ENCODE data around the gene PRM2.
A peak's percentile ranks its signal among the peaks of the same experiment; 100 is the strongest.

PRM2 gene

DNA sequence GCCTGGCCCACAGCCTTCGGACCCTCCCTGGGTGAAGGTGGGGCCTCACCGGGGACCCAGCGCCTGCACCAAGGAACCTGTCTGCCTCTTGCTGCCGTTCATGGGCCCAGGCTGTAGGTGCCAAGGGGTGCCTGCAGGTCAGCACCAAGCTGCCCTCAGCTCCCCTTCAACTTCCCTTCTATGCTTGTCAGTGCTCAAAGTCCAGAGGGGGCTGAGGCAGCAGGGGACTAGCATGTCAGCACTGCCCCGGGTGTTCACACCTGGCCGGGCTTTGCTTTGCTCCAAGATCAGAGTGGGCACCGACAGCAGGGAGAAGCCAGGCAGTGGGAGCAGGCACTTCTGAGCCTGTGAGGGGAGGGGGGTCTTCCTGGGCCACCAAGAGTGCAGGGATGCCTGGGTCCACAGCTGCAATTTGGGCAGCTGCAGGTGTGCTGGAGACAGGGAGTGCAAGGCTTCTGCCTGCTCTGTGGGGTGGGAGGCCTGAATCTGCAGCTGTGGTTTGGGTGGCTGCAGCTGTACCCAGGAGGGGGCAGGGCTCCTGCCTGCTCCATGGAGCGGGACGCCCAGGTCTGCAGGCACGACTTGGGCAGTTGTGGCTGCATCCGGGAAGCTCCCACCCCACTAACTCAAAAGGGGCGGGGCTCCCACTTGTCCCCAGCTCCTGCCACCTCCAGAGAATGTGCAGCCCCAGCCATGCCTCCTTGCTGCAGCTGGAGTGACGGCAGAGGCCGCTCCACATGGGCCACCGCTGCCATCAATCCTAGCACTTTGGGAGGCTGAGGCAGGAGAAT lies 32.4 kb upstream of the PRM2 start:
- Histone ChIP-seq H3K27me3 (no peaks in the 10 kb centered on the region), H3K4me1 (0 out of 2 replicates have a peak, but pooled peaks cover 1% of the 10 kb centered on the region), H3K36me3 (no peaks in the 10 kb centered on the region), H3K9me3 (no peaks in the 10 kb centered on the region; the same call in 1 of the 2 replicates), H3K4me3 (ENCODE audit: low read depth, low read length) (no peak overlapping the region)
- TF ChIP-seq, protein P1, sequence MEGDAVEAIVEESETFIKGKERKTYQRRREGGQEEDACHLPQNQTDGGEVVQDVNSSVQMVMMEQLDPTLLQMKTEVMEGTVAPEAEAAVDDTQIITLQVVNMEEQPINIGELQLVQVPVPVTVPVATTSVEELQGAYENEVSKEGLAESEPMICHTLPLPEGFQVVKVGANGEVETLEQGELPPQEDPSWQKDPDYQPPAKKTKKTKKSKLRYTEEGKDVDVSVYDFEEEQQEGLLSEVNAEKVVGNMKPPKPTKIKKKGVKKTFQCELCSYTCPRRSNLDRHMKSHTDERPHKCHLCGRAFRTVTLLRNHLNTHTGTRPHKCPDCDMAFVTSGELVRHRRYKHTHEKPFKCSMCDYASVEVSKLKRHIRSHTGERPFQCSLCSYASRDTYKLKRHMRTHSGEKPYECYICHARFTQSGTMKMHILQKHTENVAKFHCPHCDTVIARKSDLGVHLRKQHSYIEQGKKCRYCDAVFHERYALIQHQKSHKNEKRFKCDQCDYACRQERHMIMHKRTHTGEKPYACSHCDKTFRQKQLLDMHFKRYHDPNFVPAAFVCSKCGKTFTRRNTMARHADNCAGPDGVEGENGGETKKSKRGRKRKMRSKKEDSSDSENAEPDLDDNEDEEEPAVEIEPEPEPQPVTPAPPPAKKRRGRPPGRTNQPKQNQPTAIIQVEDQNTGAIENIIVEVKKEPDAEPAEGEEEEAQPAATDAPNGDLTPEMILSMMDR (IDR thresholded peaks at IDR 0.05; ENCODE audit: low read depth, low read length): no peak
- peak; percentile 55 for DNase-seq

DNA sequence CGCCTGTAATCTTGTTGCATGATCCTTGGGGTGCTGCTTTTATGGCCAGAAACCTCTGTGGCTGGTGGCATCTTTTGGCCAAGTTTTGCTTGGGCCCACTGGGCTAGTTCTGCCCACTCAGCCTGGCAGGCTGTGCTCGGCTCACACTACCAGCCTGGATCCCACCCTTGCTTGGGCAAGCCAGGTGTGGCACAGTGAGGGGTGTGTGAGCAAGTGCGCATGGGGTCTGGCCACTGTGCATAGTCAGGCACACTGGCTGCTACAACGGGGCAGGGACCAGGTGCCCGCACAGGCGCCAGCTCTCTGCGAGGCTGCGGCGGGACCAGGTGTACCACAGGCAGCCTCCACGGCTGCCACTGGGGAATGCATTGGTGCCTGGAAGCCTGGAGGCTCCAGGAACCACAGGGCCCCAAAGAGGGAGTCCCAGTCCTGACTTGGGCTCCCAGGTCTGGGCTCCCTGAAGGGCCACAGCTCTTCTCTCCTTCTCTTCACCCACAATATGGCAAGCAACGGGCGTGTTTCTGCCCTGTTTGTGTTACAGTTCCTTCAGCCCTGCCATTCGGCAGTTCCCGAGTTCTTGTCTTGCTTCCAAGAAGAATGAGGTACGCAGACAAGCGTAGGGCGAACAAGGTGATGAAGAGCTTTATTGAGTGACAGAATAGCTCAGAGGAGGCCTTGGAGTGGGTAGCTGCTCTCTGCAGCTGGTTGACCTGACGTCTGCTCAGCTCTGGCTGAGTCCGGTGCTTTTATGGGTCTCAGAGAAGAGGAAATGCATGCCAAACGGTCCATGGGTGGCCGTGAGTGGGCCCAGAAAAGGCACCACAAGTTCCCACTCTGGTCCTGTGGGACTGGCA lies 31.6 kb upstream of the PRM2 start:
- Histone ChIP-seq H3K9me3 (no peaks in the 10 kb centered on the region; the same call in 1 of the 2 replicates), H3K27me3 (no peaks in the 10 kb centered on the region), H3K4me1 (peaks cover 7% of the 10 kb centered on the region), H3K4me3 (ENCODE audit: low read depth, low read length) (no peak overlapping the region), H3K36me3 (no peaks in the 10 kb centered on the region)
- TF ChIP-seq, protein P1 (IDR thresholded peaks at IDR 0.05; ENCODE audit: low read depth, low read length): no peak
- no peak for DNase-seq

DNA sequence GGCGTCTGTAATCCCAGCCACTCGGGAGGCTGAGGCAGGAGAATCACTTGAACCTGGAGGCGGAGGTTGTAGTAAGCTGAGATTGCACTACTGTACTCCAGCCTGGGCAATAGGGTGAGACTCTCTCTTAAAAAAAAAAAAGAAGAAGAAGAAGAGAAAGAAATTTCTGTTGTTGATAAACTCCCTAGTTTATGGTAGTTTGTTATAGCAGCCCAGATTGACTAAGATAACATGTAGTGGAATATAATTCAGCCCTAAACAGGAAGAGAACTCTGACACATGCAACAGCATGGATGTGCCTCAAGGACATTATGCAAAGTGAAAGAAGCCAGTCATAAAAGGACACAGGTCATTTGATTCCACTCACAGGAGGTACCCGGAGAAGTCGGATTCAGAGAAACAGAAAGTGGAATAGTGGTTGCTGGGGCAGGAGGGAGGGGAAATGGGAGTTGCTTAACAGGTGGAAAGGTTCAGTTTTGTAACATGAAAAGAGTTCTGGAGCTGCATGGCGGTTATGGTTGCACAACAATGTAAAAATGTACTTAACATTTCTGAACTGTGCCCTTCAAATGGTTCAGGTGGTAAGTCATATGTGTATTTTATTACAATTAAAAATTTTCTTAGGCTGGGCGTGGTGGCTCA lies 30.8 kb upstream of the PRM2 start:
- TF ChIP-seq, protein P1 (IDR thresholded peaks at IDR 0.05; ENCODE audit: low read depth, low read length): no peak
- DNase-seq: no peak
- H3K4me1 ChIP-seq: peaks cover 7% of the 10 kb centered on the region

DNA sequence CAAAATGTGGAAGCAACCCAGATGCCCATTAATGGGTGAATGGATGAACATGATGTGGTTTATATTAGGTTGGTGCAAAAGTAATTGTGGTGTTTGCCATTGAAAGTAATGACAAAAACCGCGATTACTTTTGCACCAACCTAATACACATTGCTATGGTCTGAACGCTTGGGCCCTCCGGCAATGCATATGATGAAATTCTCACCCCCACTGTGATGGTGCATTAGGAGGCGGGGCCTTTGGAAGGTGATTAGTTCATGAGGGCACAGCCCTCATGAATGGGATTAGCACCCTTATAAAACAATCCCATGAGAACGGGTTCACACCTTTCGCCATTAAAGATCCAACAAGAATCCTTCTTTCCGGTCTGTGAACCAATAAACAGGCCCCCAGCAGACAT lies 30.1 kb upstream of the PRM2 start:
- TF ChIP-seq, protein P1 (IDR thresholded peaks at IDR 0.05; ENCODE audit: low read depth, low read length): no peak
- Histone ChIP-seq H3K9me3 (no peaks in the 10 kb centered on the region; the same call in 1 of the 2 replicates), H3K27me3 (no peaks in the 10 kb centered on the region), H3K4me1 (peaks cover 7% of the 10 kb centered on the region), H3K4me3 (ENCODE audit: low read depth, low read length) (no peak overlapping the region), H3K36me3 (no peaks in the 10 kb centered on the region)
- DNase-seq: no peak

More for the DNA sequence above, 30.8 kb upstream of the PRM2 start:
- Histone ChIP-seq H3K9me3 (no peaks in the 10 kb centered on the region; the same call in 1 of the 2 replicates), H3K36me3 (no peaks in the 10 kb centered on the region), H3K27me3 (no peaks in the 10 kb centered on the region), H3K4me3 (ENCODE audit: low read depth, low read length) (no peak overlapping the region)

DNA sequence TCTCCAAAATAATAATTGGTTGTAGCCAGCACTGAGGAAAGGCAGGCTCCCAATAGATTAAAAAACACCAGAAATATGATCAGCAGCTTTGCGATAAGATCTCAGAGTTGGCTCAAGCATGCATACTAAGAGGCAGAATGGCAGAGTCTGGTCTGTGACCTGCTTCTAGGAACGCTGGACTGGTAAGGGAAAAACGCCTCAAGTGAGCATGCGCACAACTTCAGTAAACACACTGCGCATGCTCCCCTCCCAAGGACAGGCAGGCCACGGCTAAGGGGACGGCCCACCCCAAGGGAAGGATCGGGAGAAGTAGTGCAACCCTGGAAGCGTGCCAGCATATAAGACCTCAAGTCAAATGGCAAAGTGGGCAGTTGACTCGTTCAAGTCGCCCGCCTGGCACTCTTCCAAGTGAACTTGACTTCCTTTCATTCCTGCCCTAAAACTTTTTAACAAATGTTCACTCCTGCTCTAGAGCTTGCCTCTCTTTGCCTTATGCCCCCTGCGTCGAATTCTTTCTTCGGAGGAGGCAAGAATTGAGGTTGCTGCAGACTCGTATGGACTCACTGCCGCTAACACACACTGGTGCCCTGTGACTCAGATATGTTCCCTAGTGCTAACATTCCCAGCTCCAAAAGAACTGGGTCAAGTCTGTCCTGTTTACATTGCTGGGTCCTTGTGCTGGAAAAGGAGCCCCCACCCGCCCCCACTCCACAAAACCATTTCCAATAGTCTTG lies 27.3 kb upstream of the PRM2 start:
- Histone ChIP-seq H3K9me3 (no peaks in the 10 kb centered on the region), H3K36me3 (no peaks in the 10 kb centered on the region), H3K4me1 (peaks cover 7% of the 10 kb centered on the region), H3K4me3 (ENCODE audit: low read depth, low read length) (peak overlapping the region; percentile 8), H3K27me3 (no peaks in the 10 kb centered on the region)
- TF ChIP-seq, protein P1 (IDR thresholded peaks at IDR 0.05; ENCODE audit: low read depth, low read length): no peak
- peak; percentile 75 for DNase-seq
